Raji (cell line): ENCODE measurements around the gene ACIN1.

Source experiments
- POLR2A ChIP-seq: IDR thresholded peaks from 2 replicates; pipeline ENCODE4 v1.6.1; 2011; ENCODE audit warnings: low read depth, low read length, control low read depth; ENCODE audit not compliant: insufficient read depth

The ACIN1 gene

GRCh38 chr14:23008831-23009230 is 86.1 kb downstream of the ACIN1 start:
- TF ChIP-seq POLR2A: no peak
